Activated CD4-positive, alpha-beta T cell treated with anti-CD3 and anti-CD28 coated beads for 36 hours (primary cell): ENCODE measurements around the gene PRICKLE1. TPM values are rescaled to one million over a fixed set of nuclear protein-coding genes. Genes with fewer than 3 reads are reported as not detected.

Source experiments
- ATAC-seq: fragments of 200-7000 bp; cut with Tn5 transposase; one replicate; pipeline ENCODE4 v1.10.0; 2021; ENCODE audit warnings: mild to moderate bottlenecking, moderate library complexity
- CTCF ChIA-PET: fragments of 350-600 bp; sonication (Branson Sonifier 250); formaldehyde crosslinking; loops from one replicate; lab custom pipeline; 2021; ENCODE audit warnings: antibody characterized with exemption; lab: Charles Lee
- POLR2A ChIA-PET: fragments of 350-600 bp; sonication (Branson Sonifier 250); formaldehyde crosslinking; loops from one replicate; lab custom pipeline; 2021; ENCODE audit warnings: antibody characterized with exemption, inconsistent platforms; lab: Charles Lee
- DNase-seq: peaks from one replicate; pipeline ENCODE4 v3.0.0-alpha.2; 2020
- H3K27ac Mint-ChIP-seq: one replicate; pipeline ENCODE4 v1.8.0; 2021; ENCODE audit warnings: mixed read lengths
- H3K27me3 Mint-ChIP-seq: one replicate; pipeline ENCODE4 v1.8.0; 2021; ENCODE audit warnings: mixed read lengths
- H3K36me3 Mint-ChIP-seq: one replicate; pipeline ENCODE4 v1.8.0; 2021; ENCODE audit warnings: low read depth, mixed read lengths
- H3K4me1 Mint-ChIP-seq: one replicate; pipeline ENCODE4 v1.8.0; 2021; ENCODE audit warnings: mixed read lengths
- H3K4me3 Mint-ChIP-seq: one replicate; pipeline ENCODE4 v1.8.0; 2021; ENCODE audit warnings: mild to moderate bottlenecking, moderate library complexity, mixed read lengths
- H3K9me3 Mint-ChIP-seq: one replicate; pipeline ENCODE4 v1.8.0; 2021; ENCODE audit warnings: low read depth, mixed read lengths
- intact Hi-C, 2 experiments: fragments of 100-400 bp; cut with DNase I in 1 of 2; cut with micrococcal nuclease in 1 of 2; formaldehyde crosslinking; loops; one replicate each; pipeline versions ENCODE4 v1.14.2 to v1.15.1; 2022 to 2024; cut with DNase I, micrococcal nuclease
- total RNA-seq, 2 experiments: library from RNA; stranded (reverse); gene quantifications; one replicate each; pipeline ENCODE4 v1.2.3, GENCODE V29; 2021

Gene PRICKLE1
- total RNA-seq, 2 experiments from 2014 or later = 0.21 to 0.30 TPM

GRCh38 chr12:42611571-42612230 lies 22.2 kb upstream of the PRICKLE1 start:
- peaks cover 5% of the 10 kb centered on the region for H3K9me3 Mint-ChIP-seq
- CTCF ChIA-PET = no interaction called here
- POLR2A ChIA-PET = no interaction called here
- H3K27me3 Mint-ChIP-seq = peaks cover 6% of the 10 kb centered on the region
- intact Hi-C loops = no loop called here
- H3K27ac Mint-ChIP-seq = no peak overlapping the region
- H3K4me3 Mint-ChIP-seq = no peak overlapping the region
- H3K36me3 Mint-ChIP-seq = no peaks in the 10 kb centered on the region
- no peaks in the 10 kb centered on the region for H3K4me1 Mint-ChIP-seq
- DNase-seq (no peak), ATAC-seq (no peak)

GRCh38 chr12:42609605-42610004 lies 20.1 kb upstream of the PRICKLE1 start:
- DNase-seq = no peak
- H3K36me3 Mint-ChIP-seq = no peaks in the 10 kb centered on the region
- no peak for ATAC-seq
- peaks cover 6% of the 10 kb centered on the region for H3K27me3 Mint-ChIP-seq
- intact Hi-C loops = no loop called here
- H3K27ac Mint-ChIP-seq = no peak overlapping the region
- no peaks in the 10 kb centered on the region for H3K9me3 Mint-ChIP-seq
- H3K4me1 Mint-ChIP-seq = no peaks in the 10 kb centered on the region
- H3K4me3 Mint-ChIP-seq = no peak overlapping the region
- ChIA-PET POLR2A (no interaction called here), CTCF (no interaction called here)

DNA sequence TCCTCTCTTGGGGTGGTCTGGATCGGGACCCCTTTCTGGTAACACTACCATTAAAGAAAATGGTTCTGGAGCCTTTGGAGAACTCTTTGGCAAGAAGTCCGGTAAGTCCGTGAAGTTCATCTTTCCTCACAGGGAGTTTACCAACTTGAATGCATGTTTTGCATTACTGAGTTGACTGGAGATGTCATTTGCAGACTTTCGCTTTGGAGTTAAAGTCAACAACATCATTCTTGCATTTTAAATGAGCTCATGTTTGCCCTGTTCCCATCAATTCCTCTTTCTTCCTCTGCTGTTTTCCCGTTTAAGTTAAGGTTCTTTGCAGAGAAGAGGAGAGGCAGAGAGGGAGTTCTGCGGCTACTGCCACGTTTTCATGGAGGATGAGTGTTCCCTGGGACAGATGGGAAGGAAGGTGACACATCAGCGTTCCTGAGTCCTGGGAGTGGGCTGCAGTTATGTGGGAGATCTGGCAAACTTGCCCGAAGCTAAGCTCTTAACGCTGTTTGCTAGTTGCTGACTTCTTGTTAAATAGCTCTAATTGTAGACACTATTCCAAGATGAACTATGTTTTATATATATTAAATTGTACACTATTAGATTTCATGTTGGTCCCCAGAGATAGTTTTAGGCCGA lies 18.8 kb upstream of the PRICKLE1 start:
- Mint-ChIP-seq H3K27ac (no peak overlapping the region), H3K9me3 (no peaks in the 10 kb centered on the region), H3K36me3 (no peaks in the 10 kb centered on the region), H3K4me3 (no peak overlapping the region), H3K4me1 (no peaks in the 10 kb centered on the region), H3K27me3 (peaks cover 6% of the 10 kb centered on the region)
- intact Hi-C loops = no loop called here
- POLR2A ChIA-PET = no interaction called here
- no peak for ATAC-seq
- CTCF ChIA-PET = no interaction called here
- no peak for DNase-seq

GRCh38 chr12:42607584-42608058 lies 18.1 kb upstream of the PRICKLE1 start:
- H3K36me3 Mint-ChIP-seq = no peaks in the 10 kb centered on the region
- H3K4me3 Mint-ChIP-seq = no peak overlapping the region
- POLR2A ChIA-PET = no interaction called here
- peaks cover 6% of the 10 kb centered on the region for H3K27me3 Mint-ChIP-seq
- CTCF ChIA-PET = no interaction called here
- no peaks in the 10 kb centered on the region for H3K9me3 Mint-ChIP-seq
- H3K27ac Mint-ChIP-seq = no peak overlapping the region
- DNase-seq = no peak
- intact Hi-C loops = no loop called here
- ATAC-seq = no peak
- H3K4me1 Mint-ChIP-seq = no peaks in the 10 kb centered on the region

- no peaks in the 10 kb centered on the region for H3K9me3 Mint-ChIP-seq
Measured at GRCh38 chr12:42606471-42606870, 16.9 kb upstream of the PRICKLE1 start.

DNA sequence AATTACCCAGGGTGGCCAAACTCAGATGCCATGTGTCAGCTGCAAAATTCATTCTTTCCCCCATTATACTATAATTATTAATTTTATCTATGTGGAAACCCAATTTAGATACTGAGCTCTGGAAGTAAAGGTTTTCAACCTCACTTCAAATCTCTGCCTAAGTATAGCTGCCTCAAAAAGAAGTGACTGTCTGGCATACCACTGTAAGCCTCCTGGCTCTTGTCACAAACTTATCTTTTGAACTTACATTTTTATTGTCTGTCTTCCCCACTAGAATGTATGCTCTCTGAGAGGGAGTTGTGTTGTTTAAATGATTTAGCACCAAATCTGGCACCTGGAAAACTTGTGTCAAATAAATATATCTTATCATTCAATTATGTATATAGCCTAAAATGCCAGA lies 16.1 kb upstream of the PRICKLE1 start:
- DNase-seq = no peak
- no peak for ATAC-seq
- intact Hi-C loops = no loop called here
- Mint-ChIP-seq H3K27me3 (peaks cover 1% of the 10 kb centered on the region), H3K27ac (no peak overlapping the region), H3K36me3 (no peaks in the 10 kb centered on the region), H3K9me3 (no peaks in the 10 kb centered on the region), H3K4me1 (no peaks in the 10 kb centered on the region), H3K4me3 (no peak overlapping the region)
- ChIA-PET CTCF (no interaction called here), POLR2A (no interaction called here)

More at GRCh38 chr12:42606471-42606870, 16.9 kb upstream of the PRICKLE1 start:
- CTCF ChIA-PET = no interaction called here
- ATAC-seq (no peak), DNase-seq (no peak)
- Mint-ChIP-seq H3K4me1 (no peaks in the 10 kb centered on the region), H3K27me3 (peaks cover 2% of the 10 kb centered on the region), H3K4me3 (no peak overlapping the region), H3K36me3 (no peaks in the 10 kb centered on the region), H3K27ac (no peak overlapping the region)
- intact Hi-C loops = no loop called here
- POLR2A ChIA-PET = no interaction called here

GRCh38 chr12:42603246-42603990 lies 13.9 kb upstream of the PRICKLE1 start:
- Mint-ChIP-seq H3K27ac (no peak overlapping the region), H3K36me3 (no peaks in the 10 kb centered on the region), H3K4me1 (no peaks in the 10 kb centered on the region), H3K9me3 (no peaks in the 10 kb centered on the region), H3K27me3 (peaks cover 7% of the 10 kb centered on the region), H3K4me3 (no peak overlapping the region)
- intact Hi-C loops = no loop called here
- ChIA-PET POLR2A (no interaction called here), CTCF (no interaction called here)
- ATAC-seq (no peak), DNase-seq (no peak)

DNA sequence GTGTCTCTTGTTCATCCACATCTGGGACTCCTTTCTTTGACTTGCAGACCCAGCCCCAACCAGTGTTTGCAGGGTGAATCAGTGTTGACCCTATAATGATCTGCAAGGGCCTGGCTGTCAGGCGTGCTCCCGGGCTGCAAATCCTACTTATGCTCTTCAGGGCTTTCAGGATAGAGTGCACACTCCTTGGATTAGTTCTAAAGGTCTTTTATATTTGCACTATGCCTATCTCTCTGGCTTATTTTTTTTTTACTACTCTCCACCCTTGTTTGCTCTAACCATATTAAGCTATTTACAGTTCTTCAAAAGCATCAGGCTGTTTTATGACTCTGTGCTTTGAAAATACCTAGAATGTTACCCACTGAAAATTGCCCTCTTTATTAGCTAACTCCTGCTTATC lies 4.3 kb upstream of the PRICKLE1 start:
- ChIA-PET CTCF (no interaction called here), POLR2A (interaction anchor here (0.6 kb wide), 1 partner anchor 1566 kb away, joined by 4 read pairs; no protein-coding TSS in a partner anchor)
- Mint-ChIP-seq H3K36me3 (no peaks in the 10 kb centered on the region), H3K9me3 (no peaks in the 10 kb centered on the region), H3K4me3 (no peak overlapping the region), H3K27ac (no peak overlapping the region), H3K4me1 (peaks cover 12% of the 10 kb centered on the region), H3K27me3 (peaks cover 31% of the 10 kb centered on the region)
- intact Hi-C loops = no loop called here
- DNase-seq (no peak), ATAC-seq (no peak)

GRCh38 chr12:42590330-42590934 lies 886 bp upstream of the PRICKLE1 start:
- DNase-seq = peak; percentile 16
- ChIA-PET POLR2A (no interaction called here), CTCF (no interaction called here)

DNA sequence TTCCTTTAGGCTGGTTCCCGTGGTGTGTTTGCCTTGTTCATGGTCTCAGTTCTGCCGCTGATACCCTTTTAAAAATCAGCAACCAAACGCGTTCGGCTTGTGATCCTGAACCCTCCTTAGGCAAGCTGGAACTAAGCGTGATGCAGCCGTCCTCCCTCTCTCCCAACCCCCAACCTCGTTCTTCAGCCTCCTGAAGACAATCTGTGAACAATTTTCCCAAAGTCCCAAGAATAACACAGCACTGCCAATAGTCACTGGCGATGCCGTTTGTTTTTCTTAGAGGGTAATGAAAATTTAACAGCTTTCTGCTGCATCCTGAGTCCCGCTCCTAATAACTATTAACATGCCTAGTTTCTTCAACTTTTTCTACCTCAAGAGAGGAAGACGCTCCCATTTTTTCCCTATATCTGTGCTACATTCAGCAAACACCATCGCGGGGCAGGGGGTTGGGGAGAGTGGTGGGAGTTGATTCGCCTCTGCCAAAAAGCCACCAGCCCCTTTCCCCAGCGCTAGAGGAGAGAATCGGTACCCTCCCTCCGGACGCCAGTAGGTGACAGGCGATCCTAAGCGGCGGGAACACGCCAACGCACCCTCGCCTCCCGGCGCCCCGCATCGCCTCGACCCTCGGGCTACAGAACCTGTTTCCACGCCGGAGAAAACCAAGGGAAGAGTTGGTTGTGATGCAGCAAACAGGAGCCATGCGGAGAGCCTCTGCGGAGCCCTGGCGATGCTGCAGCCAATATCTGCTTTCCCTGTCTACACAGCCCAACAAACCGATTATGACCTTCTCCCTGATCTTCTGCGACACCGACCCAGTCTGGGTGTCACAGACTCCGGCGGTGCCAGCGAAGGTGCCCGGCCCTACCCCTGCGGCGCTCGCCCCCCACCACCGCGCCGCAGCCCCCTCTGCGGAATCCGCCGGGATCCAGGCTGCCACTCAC lies 752 bp downstream of the PRICKLE1 start:
- ChIA-PET POLR2A (no interaction called here), CTCF (no interaction called here)
- no peak overlapping the region for H3K27ac Mint-ChIP-seq
- H3K4me1 Mint-ChIP-seq = peaks cover 16% of the 10 kb centered on the region
- peaks cover 42% of the 10 kb centered on the region for H3K27me3 Mint-ChIP-seq
- peak overlapping the region; percentile 55 for H3K4me3 Mint-ChIP-seq
- ATAC-seq = peak; percentile 14
- intact Hi-C loops = loop anchor here in 1 of 2 experiments (5.0 kb wide), 1 partner anchor 106 kb away; no protein-coding TSS in a partner anchor
- peak; percentile 41 for DNase-seq
- H3K9me3 Mint-ChIP-seq = no peaks in the 10 kb centered on the region
- no peaks in the 10 kb centered on the region for H3K36me3 Mint-ChIP-seq

More at GRCh38 chr12:42590330-42590934, 886 bp upstream of the PRICKLE1 start:
- no peaks in the 10 kb centered on the region for H3K36me3 Mint-ChIP-seq
- no peak overlapping the region for H3K27ac Mint-ChIP-seq
- no peak for ATAC-seq
- peak overlapping the region; percentile 59 for H3K4me3 Mint-ChIP-seq
- peaks cover 39% of the 10 kb centered on the region for H3K27me3 Mint-ChIP-seq
- H3K4me1 Mint-ChIP-seq = peaks cover 16% of the 10 kb centered on the region
- intact Hi-C loops = no loop called here
- no peaks in the 10 kb centered on the region for H3K9me3 Mint-ChIP-seq
